Liver (tissue), 9 donors: ENCODE results near the gene TMEM255B. TPM values are rescaled to one million over a fixed set of nuclear protein-coding genes. Genes with fewer than 3 reads are reported as not detected.

ENCODE experiments used
- DNase-seq: peaks from one replicate; pipeline ENCODE4 v3.0.0-alpha.2; 2017; ENCODE audit warnings: low spot score
- H3K27ac ChIP-seq, 2 donors: one replicate each; pipeline ENCODE4 v1.7.0; 2013; ENCODE audit warnings: inconsistent platforms in 2 of 2, low read length in 2 of 2, control low read depth in 1 of 2, low read depth in 1 of 2, mild to moderate bottlenecking in 1 of 2
- H3K27me3 ChIP-seq, 4 donors: one replicate each; pipeline versions ENCODE4 v1.6.1 to v1.7.0; 2013; ENCODE audit warnings: low read length in 3 of 4, inconsistent platforms in 1 of 4, mild to moderate bottlenecking in 1 of 4, moderate library complexity in 1 of 4; ENCODE audit not compliant: control insufficient read depth in 4 of 4, insufficient read depth in 4 of 4
- H3K36me3 ChIP-seq, 4 donors: one replicate each; pipeline versions ENCODE4 v1.6.1 to v1.7.0; 2013; ENCODE audit warnings: low read length in 3 of 4, mild to moderate bottlenecking in 3 of 4, low read depth in 1 of 4, moderate library complexity in 1 of 4; ENCODE audit not compliant: control insufficient read depth in 4 of 4, insufficient read depth in 3 of 4
- H3K4me1 ChIP-seq, 4 donors: one replicate each; pipeline versions ENCODE4 v1.6.1 to v1.7.0; 2013; ENCODE audit warnings: low read length in 3 of 4, mild to moderate bottlenecking in 3 of 4, moderate library complexity in 1 of 4; ENCODE audit not compliant: control insufficient read depth in 4 of 4, insufficient read depth in 4 of 4
- H3K4me3 ChIP-seq, 3 donors: one replicate each; pipeline versions ENCODE4 v1.6.1 to v1.7.0; 2013; ENCODE audit warnings: low read length in 3 of 3, control low read depth in 1 of 3, low read depth in 1 of 3, mild to moderate bottlenecking in 1 of 3
- H3K9ac ChIP-seq, 2 donors: one replicate each; pipeline ENCODE4 v1.7.0; 2013; ENCODE audit warnings: low read length in 2 of 2, mild to moderate bottlenecking in 2 of 2, moderate library complexity in 2 of 2, control low read depth in 1 of 2, low read depth in 1 of 2
- H3K9me3 ChIP-seq, 4 donors: one replicate each; pipeline versions ENCODE4 v1.6.1 to v1.7.0; 2013; ENCODE audit warnings: low read length in 3 of 4; ENCODE audit not compliant: control insufficient read depth in 4 of 4
- EGR1 ChIP-seq, 2 donors: IDR thresholded peaks; 2 replicates each; pipeline ENCODE4 v1.6.1; 2016 to 2018; ENCODE audit warnings: antibody characterized with exemption in 2 of 2, low read depth in 2 of 2
- FOXA1 ChIP-seq: IDR thresholded peaks from 2 replicates; pipeline ENCODE4 v1.6.1; 2016; ENCODE audit warnings: antibody characterized with exemption
- FOXA2 ChIP-seq: IDR thresholded peaks from 2 replicates; pipeline ENCODE4 v1.6.1; 2016; ENCODE audit warnings: antibody characterized with exemption
- GABPA ChIP-seq, 2 donors: IDR thresholded peaks in 1 of 2; conservative IDR thresholded peaks in 1 of 2; 2 replicates each; pipeline ENCODE4 v1.6.1; 2016; ENCODE audit warnings: antibody characterized with exemption in 2 of 2, mild to moderate bottlenecking in 1 of 2, moderate library complexity in 1 of 2
- HNF4A ChIP-seq, 2 donors: conservative IDR thresholded peaks; 2 replicates each; pipeline ENCODE4 v1.6.1; 2016; ENCODE audit warnings: antibody characterized with exemption in 2 of 2, mild to moderate bottlenecking in 2 of 2
- HNF4G ChIP-seq: IDR thresholded peaks from 2 replicates; pipeline ENCODE4 v1.6.1; 2016; ENCODE audit warnings: antibody characterized with exemption
- JUND ChIP-seq, 2 donors: IDR thresholded peaks; 2 replicates each; pipeline ENCODE4 v1.6.1; 2016; ENCODE audit warnings: antibody characterized with exemption in 2 of 2
- NR2F2 ChIP-seq: IDR thresholded peaks from 2 replicates; pipeline ENCODE4 v1.6.1; 2016; ENCODE audit warnings: antibody characterized with exemption
- RAD21 ChIP-seq, 2 donors: IDR thresholded peaks; 2 replicates each; pipeline ENCODE4 v1.6.1; 2016; ENCODE audit warnings: antibody characterized with exemption in 2 of 2, mild to moderate bottlenecking in 2 of 2
- RXRA ChIP-seq, 2 donors: IDR thresholded peaks; 2 replicates each; pipeline ENCODE4 v1.6.1; 2017 to 2018; ENCODE audit warnings: antibody characterized with exemption in 2 of 2, mild to moderate bottlenecking in 1 of 2
- SP1 ChIP-seq: IDR thresholded peaks from 2 replicates; pipeline ENCODE4 v1.6.1; 2018; ENCODE audit warnings: antibody characterized with exemption, mild to moderate bottlenecking
- TAF1 ChIP-seq: conservative IDR thresholded peaks from 2 replicates; pipeline ENCODE4 v1.6.1; 2016; ENCODE audit warnings: antibody characterized with exemption, mild to moderate bottlenecking
- YY1 ChIP-seq: IDR thresholded peaks from 2 replicates; pipeline ENCODE4 v1.6.1; 2016; ENCODE audit warnings: antibody characterized with exemption, mild to moderate bottlenecking
- WGBS: extraction: QIAGEN DNeasy Blood & Tissue Kit; methylation state at CpG from one replicate; pipeline ENCODE4 v1.1.7; 2013; 5-methylcytosine and 5-hydroxymethylcytosine counted together
- polyA plus RNA-seq, 2 donors: library from polyadenylated mRNA; stranded (reverse) in 1 of 2; unstranded in 1 of 2; fragments of 200-250 nt in 1 of 2; fragments of >200 nt in 1 of 2; fragmentation: Nextera tagmentation in 1 of 2; extraction: Ambion mirVana in 1 of 2; gene quantifications; one replicate each; pipeline versions ENCODE4 v1.2.1 to v1.2.3, GENCODE V29; 2013 to 2015
- total RNA-seq, 2 donors: library from RNA; depleted of rRNA; stranded (reverse); fragments of >200 nt; gene quantifications; one replicate each; pipeline ENCODE4 v1.2.3, GENCODE V29; 2014
- TF ChIP-seq, protein P1 (sequence below): fragments of 150-350 bp; IDR thresholded peaks from 2 replicates; pipeline ENCODE4 v1.5.1; 2017; ENCODE audit warnings: improper control_type of control experiment, low read depth, low read length; ENCODE audit not compliant: missing input control
- TF ChIP-seq, protein P2 (sequence below): IDR thresholded peaks from 2 replicates; pipeline ENCODE4 v1.6.1; 2016; ENCODE audit warnings: antibody characterized with exemption
- TF ChIP-seq, protein P3 (sequence below): IDR thresholded peaks from 2 replicates; pipeline ENCODE4 v1.6.1; 2016; ENCODE audit warnings: antibody characterized with exemption
- TF ChIP-seq, protein P4 (sequence below): IDR thresholded peaks from 2 replicates; pipeline ENCODE4 v1.6.1; 2016; ENCODE audit warnings: antibody characterized with exemption
- TF ChIP-seq, protein P5 (sequence below): IDR thresholded peaks from 2 replicates; pipeline ENCODE4 v1.6.1; 2016; ENCODE audit warnings: antibody characterized with exemption, mild to moderate bottlenecking
- donor health status: healthy.
- donor health status: healthy.
- donor health status: healthy.
- donor health status: healthy.
- donor health status: healthy.

TMEM255B gene
- total and polyA plus RNA-seq, 4 donors, result 0.37 to 8.6 (median 3.5) TPM

DNA sequence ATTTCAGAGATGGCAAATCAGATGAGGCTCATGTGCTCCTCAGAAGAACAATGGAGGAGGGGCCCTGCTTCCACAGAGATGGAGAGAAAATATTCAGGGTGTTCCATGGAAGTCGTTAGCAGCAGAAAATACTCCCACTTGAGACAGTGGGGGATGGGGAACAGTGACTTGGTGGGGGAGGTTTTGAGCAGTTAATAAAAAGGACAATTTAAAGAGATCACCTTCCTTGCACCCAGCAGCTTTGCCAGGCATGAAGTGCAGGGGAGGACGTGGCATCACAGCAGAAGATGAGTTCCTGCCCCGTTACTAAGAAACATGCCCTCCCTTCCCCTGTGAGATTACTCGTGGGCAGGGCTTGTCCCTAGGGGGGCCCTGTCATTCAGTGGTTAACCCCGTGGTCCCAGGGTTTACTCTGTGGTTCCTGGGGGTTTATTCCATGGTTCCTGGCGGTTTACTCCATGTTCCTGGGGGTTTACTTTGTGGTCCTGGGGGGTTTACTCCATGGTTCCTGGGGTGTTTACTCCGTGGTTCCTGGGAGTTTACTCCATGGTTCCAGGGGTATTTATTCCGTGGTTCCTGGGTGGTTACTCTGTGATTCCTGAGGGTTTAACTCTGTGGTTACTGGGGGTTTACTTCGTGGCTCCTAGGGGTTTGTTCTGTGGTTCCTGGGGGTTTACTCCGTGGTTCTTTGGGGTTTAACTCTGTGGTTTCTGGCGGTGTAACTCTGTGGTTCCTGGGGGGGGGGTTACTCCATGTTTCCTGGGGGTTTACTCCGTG, 49.2 kb downstream of the TMEM255B start:
- TF ChIP-seq, protein P1, sequence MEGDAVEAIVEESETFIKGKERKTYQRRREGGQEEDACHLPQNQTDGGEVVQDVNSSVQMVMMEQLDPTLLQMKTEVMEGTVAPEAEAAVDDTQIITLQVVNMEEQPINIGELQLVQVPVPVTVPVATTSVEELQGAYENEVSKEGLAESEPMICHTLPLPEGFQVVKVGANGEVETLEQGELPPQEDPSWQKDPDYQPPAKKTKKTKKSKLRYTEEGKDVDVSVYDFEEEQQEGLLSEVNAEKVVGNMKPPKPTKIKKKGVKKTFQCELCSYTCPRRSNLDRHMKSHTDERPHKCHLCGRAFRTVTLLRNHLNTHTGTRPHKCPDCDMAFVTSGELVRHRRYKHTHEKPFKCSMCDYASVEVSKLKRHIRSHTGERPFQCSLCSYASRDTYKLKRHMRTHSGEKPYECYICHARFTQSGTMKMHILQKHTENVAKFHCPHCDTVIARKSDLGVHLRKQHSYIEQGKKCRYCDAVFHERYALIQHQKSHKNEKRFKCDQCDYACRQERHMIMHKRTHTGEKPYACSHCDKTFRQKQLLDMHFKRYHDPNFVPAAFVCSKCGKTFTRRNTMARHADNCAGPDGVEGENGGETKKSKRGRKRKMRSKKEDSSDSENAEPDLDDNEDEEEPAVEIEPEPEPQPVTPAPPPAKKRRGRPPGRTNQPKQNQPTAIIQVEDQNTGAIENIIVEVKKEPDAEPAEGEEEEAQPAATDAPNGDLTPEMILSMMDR, result no peak
- TF ChIP-seq HNF4A (conservative IDR thresholded peaks at IDR 0.05), result no peak
- no peak for TF ChIP-seq JUND (IDR thresholded peaks at IDR 0.05)
- TF ChIP-seq RAD21 (IDR thresholded peaks at IDR 0.05), result no peak
- TF ChIP-seq HNF4G, result no peak
- no peak for TF ChIP-seq EGR1 (IDR thresholded peaks at IDR 0.05; ENCODE audit: low read depth in 2 of 2)
- TF ChIP-seq, protein P2, sequence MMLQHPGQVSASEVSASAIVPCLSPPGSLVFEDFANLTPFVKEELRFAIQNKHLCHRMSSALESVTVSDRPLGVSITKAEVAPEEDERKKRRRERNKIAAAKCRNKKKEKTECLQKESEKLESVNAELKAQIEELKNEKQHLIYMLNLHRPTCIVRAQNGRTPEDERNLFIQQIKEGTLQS, result no peak
- TF ChIP-seq, protein P3, sequence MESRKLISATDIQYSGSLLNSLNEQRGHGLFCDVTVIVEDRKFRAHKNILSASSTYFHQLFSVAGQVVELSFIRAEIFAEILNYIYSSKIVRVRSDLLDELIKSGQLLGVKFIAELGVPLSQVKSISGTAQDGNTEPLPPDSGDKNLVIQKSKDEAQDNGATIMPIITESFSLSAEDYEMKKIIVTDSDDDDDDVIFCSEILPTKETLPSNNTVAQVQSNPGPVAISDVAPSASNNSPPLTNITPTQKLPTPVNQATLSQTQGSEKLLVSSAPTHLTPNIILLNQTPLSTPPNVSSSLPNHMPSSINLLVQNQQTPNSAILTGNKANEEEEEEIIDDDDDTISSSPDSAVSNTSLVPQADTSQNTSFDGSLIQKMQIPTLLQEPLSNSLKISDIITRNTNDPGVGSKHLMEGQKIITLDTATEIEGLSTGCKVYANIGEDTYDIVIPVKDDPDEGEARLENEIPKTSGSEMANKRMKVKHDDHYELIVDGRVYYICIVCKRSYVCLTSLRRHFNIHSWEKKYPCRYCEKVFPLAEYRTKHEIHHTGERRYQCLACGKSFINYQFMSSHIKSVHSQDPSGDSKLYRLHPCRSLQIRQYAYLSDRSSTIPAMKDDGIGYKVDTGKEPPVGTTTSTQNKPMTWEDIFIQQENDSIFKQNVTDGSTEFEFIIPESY, result no peak
- no peak for TF ChIP-seq YY1
- TF ChIP-seq, protein P4, sequence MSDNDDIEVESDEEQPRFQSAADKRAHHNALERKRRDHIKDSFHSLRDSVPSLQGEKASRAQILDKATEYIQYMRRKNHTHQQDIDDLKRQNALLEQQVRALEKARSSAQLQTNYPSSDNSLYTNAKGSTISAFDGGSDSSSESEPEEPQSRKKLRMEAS, result no peak
- no peak for TF ChIP-seq NR2F2
- TF ChIP-seq, protein P5, sequence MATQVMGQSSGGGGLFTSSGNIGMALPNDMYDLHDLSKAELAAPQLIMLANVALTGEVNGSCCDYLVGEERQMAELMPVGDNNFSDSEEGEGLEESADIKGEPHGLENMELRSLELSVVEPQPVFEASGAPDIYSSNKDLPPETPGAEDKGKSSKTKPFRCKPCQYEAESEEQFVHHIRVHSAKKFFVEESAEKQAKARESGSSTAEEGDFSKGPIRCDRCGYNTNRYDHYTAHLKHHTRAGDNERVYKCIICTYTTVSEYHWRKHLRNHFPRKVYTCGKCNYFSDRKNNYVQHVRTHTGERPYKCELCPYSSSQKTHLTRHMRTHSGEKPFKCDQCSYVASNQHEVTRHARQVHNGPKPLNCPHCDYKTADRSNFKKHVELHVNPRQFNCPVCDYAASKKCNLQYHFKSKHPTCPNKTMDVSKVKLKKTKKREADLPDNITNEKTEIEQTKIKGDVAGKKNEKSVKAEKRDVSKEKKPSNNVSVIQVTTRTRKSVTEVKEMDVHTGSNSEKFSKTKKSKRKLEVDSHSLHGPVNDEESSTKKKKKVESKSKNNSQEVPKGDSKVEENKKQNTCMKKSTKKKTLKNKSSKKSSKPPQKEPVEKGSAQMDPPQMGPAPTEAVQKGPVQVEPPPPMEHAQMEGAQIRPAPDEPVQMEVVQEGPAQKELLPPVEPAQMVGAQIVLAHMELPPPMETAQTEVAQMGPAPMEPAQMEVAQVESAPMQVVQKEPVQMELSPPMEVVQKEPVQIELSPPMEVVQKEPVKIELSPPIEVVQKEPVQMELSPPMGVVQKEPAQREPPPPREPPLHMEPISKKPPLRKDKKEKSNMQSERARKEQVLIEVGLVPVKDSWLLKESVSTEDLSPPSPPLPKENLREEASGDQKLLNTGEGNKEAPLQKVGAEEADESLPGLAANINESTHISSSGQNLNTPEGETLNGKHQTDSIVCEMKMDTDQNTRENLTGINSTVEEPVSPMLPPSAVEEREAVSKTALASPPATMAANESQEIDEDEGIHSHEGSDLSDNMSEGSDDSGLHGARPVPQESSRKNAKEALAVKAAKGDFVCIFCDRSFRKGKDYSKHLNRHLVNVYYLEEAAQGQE, result no peak
- TF ChIP-seq SP1, result no peak
- no peak for TF ChIP-seq GABPA (IDR thresholded peaks at IDR 0.05 in 1 of 2, conservative IDR thresholded peaks at IDR 0.05 in 1 of 2)
- TF ChIP-seq RXRA (IDR thresholded peaks at IDR 0.05), result no peak
- no peak for TF ChIP-seq FOXA1
- TF ChIP-seq FOXA2, result no peak
- TF ChIP-seq TAF1, result no peak
- 79% methylated on average over 12 of the region's 12 CpGs for WGBS

More for the DNA sequence above, 49.2 kb downstream of the TMEM255B start:
- H3K27ac ChIP-seq, result no peak overlapping the region
- no peaks in the 10 kb centered on the region for H3K27me3 ChIP-seq
- no peak for DNase-seq
- no peak overlapping the region for H3K4me3 ChIP-seq
- H3K36me3 ChIP-seq, result no peaks in the 10 kb centered on the region
- peaks cover 2 to 8% (median 3%) of the 10 kb centered on the region in 4 donors for H3K9me3 ChIP-seq
- no peaks in the 10 kb centered on the region for H3K4me1 ChIP-seq
- H3K9ac ChIP-seq, result no peak overlapping the region
